Coronary artery (tissue), 2 donors: ENCODE measurements around the gene C1QTNF1.

Experiments
- DNase-seq: peaks from one replicate; pipeline ENCODE4 v3.0.0-alpha.2; 2017; ENCODE audit warnings: low spot score
- H3K27ac ChIP-seq, 2 donors: fragments of 200-600 bp; sonication (generic); one replicate each; pipeline ENCODE4 v1.5.1; 2016 to 2019
- H3K4me3 ChIP-seq: fragments of 200-600 bp; sonication (generic); 2 replicates; pipeline ENCODE4 v1.5.1; 2016; ENCODE audit warnings: mild to moderate bottlenecking, moderate library complexity
- CTCF ChIP-seq: fragments of 200-600 bp; sonication (generic); IDR thresholded peaks from one replicate; pipeline ENCODE4 v1.5.1; 2019; ENCODE audit warnings: antibody characterized with exemption

Gene C1QTNF1

GRCh38 chr17:79086609-79087427, 62.8 kb downstream of the C1QTNF1 start:
- Histone ChIP-seq H3K4me3 (no peak overlapping the region), H3K27ac (no peak overlapping the region)
- DNase-seq: no peak
- no peak for TF ChIP-seq CTCF

- peak; percentile 84 for TF ChIP-seq CTCF
- DNase-seq: no peak
Measured at GRCh38 chr17:79087428-79088143, 63.6 kb downstream of the C1QTNF1 start.

GRCh38 chr17:79088247-79088996, 64.5 kb downstream of the C1QTNF1 start:
- DNase-seq: no peak
- no peak overlapping the region for H3K4me3 ChIP-seq
- H3K27ac ChIP-seq: no peak overlapping the region
- no peak for TF ChIP-seq CTCF

More at GRCh38 chr17:79087428-79088143, 63.6 kb downstream of the C1QTNF1 start:
- no peak overlapping the region for H3K27ac ChIP-seq
- no peak overlapping the region for H3K4me3 ChIP-seq

GRCh38 chr17:79088997-79089328, 65.0 kb downstream of the C1QTNF1 start:
- Histone ChIP-seq H3K27ac (no peak overlapping the region), H3K4me3 (no peak overlapping the region)
- no peak for DNase-seq
- no peak for TF ChIP-seq CTCF

- DNase-seq: no peak
- no peak for TF ChIP-seq CTCF
- peak overlapping the region; percentile 16 for H3K4me3 ChIP-seq
- no peak overlapping the region for H3K27ac ChIP-seq
Measured at GRCh38 chr17:79089720-79090442, 65.9 kb downstream of the C1QTNF1 start.

GRCh38 chr17:79090443-79091225, 66.7 kb downstream of the C1QTNF1 start:
- H3K27ac ChIP-seq: no peak overlapping the region
- no peak for TF ChIP-seq CTCF
- H3K4me3 ChIP-seq: peak overlapping the region; percentile 16
- no peak for DNase-seq
